NCI-H1694 treated with DMSO at 0.1 percent for 48 hours (cell line): ENCODE results near the gene TBC1D5.
"Not testable (repeated sequence)": the region's sequence is repeated elsewhere in the genome, so short reads cannot be mapped to it uniquely, and the experiment has no call there.

Experiments
- DNase-seq: peaks from one replicate; lab custom pipeline; 2025; lab: John Stamatoyannopoulos, UW

Gene TBC1D5

DNA sequence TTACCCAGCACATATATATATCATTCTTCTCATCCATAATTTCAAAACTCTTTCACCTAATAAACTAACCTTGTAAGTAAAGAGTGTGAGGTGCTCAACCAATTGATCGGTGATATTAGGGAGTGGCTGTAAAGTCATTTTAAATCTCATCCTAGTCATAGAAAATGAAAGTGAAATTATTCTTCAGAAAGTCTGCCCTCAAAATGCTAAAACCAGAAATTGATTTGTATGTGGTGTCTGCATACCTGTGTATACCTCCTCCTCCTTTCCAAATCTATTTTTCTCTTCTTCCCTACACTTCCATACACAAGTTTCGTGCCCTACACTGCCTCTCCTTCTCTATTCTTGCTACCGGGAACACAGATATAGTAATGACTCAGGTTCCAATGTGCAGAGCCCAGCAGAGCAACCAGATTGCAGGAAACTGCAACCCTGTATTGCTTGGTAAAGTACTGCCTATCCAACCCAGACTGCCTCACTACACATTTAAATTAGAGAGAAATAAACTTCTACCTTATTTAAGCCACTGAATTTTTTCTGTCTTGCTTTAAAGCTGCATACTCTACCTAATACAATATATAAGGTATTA lies 7.4 kb upstream of the TBC1D5 start:
- no peak for DNase-seq

DNA sequence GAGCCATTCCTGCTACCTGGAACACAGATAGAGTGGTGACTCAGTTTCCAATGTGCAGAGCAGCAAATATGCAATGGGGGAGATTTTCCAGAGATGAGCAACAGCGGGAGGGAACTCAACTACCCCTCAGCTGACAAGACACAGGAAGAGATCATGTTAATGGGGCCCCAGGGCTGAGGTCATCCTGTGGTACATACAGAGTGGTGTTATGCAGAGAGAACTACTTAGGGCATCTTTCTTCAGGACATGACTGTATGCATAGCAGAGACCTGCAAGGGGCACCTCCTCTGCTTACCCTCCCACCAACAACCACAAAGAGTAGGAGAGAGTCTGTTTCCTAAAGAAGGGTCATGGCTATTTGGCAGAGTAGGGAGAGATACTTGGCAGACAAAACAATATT lies 6.8 kb upstream of the TBC1D5 start:
- DNase-seq: no peak

DNA sequence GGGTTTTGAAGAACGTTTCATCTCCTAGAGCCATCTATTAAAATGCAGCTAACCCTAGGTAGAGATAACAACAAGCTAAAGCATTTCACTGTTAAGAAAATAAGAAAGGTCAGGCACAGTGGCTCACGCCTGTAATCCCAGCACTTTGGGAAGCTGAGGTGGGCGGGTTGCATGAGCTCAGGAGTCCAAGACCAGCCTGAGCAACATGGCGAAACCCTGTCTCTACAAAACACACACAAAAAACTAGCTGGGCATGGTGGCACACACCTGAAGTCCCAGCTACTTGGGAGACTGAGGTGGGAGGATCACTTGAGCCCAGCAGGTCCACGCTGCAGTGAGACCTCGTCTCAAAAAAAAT lies 5.4 kb upstream of the TBC1D5 start:
- DNase-seq: no peak

DNA sequence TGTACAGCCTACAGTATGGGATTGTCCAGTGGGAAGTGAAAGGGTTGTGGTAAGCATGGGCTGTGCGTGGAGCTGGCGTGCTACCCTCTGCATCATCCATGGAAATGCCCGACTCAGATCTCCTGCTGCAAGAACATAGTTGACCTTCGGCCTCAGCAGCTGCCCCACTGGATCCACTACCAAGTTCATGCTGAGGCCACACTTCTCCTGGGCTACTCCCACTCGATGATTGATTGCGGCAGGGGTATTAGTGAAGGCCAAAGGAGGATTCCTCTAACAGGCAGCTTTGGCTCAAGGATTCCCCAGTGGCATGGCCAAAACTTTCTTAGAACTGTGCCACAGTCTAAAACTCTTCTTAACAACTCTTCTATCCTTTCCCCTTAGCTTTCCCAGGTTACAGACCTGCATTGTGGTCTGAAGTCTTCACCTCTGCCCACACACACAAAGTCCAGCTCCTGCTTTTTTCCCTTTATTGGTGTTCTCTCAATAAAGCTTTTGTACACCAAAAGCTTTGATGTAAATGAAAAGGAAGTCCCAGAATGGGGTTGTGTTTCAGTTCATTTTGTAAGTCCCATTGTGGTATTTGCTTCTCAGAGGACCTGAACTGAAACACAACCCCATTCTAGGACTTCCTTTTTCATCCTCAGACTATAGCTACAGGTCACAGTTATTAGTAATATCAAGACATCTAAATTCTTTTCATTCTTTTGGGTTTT lies 4.9 kb upstream of the TBC1D5 start:
- no peak for DNase-seq

DNA sequence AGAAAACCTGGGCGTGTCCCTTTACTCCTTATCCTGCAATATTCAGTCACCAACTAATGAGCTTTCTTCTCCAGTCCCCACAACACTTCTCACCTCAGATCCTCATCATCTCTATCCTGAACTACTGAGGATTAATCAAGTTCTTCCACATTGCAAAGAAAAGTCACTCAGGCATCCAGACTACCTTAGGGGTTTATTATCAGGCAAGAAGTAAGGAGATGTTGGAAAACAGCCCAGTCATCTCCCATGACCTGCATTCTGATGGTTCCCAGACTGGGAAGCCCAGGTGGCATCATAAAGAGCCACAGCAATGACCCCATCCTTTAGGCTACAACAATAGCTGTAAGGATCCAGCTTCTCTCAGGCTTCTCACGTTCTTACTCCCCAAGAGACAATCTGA lies 3.5 kb upstream of the TBC1D5 start:
- no peak for DNase-seq

DNA sequence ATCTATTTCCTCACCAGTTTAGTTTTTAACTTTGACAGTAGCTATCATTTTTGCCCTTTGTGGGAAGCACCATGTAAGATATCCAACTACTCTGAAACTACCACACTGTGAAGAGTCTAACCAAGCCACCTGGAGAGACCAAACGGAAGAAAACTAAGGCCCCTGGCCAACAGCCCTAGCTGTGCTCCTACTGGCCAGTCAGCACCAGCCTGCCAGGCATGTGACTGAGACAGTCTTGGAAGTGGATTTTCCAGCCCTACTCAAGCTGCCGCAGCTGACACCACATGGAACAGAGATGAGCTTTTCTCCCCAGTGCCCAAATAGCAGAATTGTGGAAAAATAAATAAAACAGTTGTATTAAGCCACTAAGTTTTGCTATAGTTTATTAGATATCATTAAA lies 2.9 kb upstream of the TBC1D5 start:
- no peak for DNase-seq

DNA sequence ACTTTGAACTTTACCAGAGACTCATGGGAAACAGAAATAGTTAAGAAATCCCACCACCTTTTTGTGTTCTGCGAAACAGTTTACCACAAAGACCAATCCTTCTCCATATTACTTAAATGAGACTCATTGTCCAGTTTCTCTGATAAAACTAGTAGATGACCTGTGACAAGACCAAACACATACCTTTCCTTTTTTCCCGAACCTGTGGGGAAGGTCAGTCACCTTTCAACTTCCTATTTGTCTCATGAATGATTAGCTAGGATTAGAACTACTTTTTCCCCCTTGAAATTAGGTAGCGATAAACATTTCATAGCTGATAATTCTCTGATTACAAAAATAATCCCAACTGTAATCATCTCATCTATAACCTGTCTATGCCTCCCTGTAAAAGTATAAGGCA lies 2.3 kb upstream of the TBC1D5 start:
- DNase-seq: no peak

DNA sequence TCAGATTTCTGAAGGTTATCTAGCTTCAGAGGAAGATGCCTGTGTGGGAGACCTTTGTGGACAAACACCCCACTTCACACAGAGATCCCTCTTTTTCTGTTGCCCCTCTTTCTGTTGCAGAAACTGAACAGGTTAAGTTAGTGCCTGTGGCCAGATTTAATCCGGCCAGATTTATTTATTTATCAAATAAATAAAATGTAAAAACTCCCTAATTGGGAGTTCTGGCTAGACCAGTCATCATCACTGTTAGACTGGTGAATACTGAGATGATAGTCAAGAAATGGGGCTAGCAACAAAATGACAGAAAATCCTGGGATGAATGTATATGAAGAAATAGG lies 1.2 kb upstream of the TBC1D5 start:
- DNase-seq: no peak

DNA sequence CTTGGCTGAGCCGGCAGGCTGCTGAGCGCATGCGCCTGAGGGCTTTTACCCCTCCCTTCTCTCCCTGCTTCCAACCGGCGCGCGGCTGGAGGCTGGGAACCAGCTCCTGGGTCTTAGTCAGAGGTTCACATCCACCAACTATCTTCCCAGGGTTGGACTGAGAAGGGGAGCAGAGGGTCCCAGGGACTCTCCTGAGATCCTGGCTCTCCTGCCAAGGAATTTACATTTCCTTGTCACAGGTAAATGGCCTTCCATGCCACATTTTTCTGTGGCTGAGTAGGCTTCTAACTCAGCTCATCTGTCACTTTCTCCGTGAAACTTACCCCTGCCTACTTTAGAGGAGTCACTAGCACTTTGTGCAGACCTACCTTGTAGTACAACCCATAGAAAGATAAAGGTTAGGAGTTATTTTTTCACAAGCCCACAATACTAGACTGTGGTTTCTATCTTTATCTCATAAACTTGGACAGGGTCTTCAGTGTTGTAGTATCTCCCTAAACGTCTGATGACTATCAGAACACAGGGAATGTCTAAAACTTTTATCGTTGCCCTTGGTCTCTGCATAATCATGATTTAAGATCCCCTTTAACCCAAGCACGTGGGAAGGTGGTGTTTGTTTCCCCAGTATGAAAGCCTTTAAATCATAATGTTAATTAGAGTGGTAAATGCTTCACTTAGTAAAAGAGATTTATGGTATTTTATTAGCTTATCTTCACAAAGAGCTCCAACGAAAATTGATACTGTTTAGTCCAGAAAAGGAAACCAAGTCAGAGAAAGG lies 638 bp upstream of the TBC1D5 start:
- DNase-seq: no peak

DNA sequence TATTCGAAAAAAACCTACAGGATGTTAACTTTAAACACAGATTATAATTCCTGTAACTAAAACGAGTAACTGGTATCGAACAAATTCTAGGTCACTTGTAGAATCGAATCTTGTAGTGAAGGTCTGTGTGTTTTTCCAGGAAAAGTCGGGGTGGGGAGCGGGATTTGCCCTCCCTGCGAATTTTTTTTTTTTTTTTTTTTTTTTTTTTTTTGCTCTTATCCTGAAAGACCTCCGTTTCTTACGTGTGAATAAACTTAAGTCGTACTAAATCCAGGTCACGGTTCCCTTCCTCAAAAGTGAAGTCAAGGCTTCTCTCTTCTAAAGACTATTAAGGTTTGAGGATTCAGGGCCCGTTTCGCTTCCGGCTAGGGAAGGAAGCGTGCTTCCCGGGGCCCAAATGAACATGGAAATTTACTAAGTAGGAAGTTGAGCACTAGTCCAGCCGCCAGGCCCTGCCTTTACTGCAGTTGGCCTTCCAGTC lies 770 bp downstream of the TBC1D5 start:
- DNase-seq: peak; percentile 7

DNA sequence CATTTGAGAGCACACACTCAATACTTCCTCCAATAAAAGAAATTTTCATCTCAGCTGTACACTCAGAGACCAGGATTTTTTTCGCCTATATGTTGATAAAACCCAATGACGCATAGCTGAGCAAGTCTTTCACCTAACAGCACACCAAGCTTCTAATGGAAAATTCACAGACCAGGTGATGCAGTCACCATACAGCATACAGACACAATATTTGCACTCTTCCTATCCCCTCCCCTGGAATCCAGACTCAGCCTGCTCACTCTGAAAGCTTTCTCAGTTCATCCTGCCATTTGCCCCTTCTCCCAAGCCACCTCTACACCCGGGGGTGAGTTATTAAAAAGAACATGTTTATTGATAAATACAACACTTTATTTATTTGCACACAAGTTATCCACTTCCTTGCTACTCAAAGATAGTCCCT lies 1.7 kb downstream of the TBC1D5 start:
- DNase-seq: no peak

DNA sequence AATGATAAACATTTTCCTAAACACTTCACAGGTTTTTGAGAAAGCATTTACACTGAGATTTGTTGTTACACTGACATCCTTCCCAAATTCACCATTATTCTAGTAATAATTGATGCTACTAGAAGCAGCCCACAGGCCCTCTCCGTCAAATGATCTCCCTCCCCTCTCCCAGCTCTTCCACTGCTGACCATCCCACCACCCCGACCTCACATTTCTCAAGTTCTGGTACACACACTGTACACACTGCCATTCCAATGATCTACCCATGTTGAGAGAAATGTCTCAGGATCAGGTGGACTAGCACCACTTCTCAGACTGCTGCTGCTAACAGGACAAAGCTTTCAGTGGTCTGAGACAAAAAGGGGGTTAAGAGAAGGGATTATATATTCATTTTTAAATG lies 3.5 kb downstream of the TBC1D5 start:
- DNase-seq: no peak

DNA sequence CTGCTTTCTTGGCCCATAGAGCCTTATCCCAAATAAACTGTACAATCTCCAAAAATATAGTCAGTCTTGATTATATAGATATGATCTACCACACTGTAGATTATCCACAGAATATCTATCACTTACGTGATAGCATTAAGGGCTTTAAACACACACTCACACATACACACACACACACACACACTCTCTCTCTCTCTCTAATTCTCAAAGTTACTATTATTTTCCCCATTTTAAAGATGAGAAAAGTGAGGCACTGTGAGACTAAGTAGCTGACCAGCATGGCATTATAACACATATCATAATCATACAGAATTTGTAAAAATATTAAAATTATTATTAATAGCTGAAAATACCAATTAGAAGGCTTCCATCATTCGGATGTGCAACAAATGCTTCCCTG lies 4.2 kb downstream of the TBC1D5 start:
- DNase-seq: no peak

DNA sequence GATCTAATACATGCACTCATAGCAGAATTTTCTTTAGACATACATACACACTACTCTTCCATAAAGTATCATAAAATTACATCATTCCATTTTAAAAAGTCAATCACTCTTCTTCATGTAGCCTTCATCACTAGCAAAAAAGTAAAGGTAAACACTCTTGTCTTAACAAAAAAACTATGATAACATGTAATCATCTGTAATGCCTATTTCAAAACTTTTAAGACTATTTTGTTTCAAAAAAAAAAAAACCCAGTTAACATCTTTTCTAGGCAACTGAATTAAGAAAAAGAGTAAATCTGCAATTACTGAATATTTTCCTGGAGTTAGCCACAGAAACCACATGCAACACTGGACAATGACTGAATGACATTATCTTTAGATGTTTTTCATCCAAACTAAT lies 4.8 kb downstream of the TBC1D5 start:
- DNase-seq: no peak

DNA sequence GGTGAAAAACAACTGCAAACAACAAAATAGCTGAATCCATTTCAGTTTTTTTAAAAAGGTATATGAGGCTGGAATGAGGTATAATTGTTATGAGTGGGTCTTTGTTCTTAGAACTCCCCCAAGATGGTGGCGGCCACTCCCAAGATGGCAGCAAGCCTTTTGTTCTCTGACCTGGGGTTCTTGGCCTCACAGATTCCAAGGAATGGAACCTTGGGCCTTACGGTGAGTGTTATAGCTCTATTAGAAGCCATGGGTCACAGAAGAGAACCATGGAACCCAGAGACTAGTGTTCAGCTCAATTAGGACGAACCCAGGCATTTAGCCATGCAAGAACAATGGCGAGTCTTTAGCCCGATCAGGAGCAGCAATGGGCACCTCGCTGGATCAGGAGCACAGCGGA lies 7.1 kb downstream of the TBC1D5 start:
- DNase-seq: not testable (repeated sequence)

DNA sequence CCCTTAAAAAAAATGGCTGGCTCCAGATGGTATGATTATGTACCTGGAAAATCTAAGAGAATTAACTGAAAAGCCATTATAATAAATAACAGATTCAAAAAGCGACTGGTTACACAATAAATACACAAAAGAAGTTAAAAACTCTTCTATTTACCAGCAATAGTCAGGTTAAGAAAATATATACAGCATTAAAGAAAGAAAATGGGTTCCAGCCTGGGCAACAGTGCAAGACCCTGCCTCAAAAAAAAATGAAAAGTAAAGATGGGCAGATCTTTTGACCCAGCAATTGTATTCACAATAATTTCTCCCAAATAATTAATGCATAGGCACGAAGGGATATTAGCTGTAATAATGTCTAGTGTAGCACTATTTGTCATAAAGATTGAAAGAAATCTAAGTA lies 8.7 kb downstream of the TBC1D5 start:
- no peak for DNase-seq

DNA sequence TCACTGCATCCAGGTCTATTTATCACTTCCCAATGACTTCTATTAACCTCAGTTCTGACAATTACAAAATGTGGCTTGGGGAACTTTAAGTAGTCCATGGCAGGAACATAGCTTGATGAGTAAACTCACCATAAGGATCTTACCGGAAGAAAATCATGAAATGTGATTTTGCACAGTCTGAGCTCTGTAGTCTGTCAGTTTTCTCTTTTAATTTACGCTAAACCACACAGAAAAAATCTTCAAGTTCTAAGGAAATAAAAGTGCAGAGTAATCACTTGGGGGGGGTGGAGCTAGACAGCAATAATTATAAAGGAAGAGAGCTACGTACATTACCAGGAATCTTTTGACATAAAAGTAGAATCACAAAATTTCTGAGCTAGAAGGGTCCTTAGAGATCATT lies 9.2 kb downstream of the TBC1D5 start:
- no peak for DNase-seq

DNA sequence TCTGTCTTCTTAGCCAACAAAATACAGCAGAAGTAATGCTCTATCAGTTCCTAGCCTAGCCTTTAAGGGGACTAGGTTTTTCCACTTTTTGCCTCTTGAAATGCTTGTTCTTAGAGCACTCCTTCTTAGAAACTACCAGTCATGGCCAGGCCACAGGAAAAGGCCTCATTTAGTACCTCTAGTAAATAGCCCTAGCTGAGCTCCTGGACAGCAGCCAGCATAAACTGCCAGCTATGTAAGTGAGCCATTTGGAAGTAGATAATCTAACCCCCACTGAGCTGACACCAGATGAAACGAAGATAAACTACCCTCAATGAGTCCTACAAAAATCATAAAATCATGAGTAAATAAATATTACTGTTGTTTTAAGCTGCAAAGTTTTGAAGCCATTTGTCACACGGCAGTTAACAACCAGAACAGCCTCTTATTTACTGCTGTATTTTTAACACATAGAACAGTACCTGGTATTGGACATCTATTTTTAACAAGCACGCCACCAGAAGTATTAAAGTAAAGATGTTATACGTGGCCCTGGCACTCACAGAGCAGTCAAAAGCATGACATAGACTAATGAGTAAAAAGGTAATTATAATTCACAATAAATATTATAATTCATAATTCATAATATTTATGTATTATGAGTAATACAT lies 12.0 kb downstream of the TBC1D5 start:
- DNase-seq: no peak

DNA sequence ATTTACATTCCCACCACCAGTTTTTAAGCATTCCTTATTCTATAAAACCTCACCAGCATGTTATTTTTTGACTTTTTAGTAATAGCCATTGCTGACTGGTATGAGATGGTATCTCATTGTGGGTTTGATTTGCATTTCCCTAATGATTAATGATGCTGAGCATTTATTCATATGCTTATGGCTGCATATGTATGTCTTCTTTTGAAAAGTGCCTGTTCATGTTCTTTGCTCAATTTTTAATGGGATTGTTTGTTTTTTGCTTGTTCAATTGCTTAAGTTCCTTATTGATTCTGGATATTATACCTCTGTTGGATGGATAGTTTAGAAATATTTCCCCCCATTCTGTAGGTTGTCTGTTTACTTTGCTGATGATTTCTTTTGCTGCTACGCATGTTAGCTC lies 16.1 kb downstream of the TBC1D5 start:
- DNase-seq: no peak

DNA sequence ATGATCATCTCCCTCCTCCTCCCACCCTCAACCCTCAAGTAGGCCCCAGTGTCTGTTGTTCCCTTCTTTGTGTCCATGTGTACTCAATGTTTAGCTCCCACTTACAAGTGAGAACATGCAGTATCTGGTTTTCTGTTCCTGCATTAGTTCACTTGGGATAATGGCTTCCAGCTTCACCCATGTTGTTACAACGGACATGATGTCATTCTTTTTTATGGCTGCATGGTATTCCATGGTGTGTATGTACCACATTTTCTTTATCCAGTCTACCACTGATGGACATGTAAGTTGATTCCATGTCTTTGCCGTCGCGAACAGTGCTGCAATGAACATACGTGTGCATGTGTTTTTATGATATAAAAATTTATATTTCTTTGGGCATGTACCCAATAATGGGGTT lies 16.6 kb downstream of the TBC1D5 start:
- not testable (repeated sequence) for DNase-seq

DNA sequence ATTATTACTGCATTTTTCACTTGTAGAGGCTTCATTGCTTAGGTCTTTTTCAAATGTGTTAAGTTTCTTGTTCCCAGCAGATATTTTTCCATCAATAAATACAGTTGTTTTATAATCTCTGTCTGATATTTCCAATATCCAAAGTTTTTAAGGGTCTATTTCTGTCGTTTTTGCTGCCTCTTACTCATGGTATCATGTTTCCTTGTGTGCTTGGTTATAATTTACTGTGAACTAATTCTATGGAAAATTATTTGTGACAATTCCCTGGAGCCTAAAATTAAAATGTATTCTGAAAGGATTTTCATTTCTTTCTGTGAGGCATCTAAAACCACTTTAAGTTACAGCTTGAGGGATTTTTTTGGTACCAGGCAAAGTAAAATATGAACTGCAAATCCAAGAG lies 17.5 kb downstream of the TBC1D5 start:
- no peak for DNase-seq

DNA sequence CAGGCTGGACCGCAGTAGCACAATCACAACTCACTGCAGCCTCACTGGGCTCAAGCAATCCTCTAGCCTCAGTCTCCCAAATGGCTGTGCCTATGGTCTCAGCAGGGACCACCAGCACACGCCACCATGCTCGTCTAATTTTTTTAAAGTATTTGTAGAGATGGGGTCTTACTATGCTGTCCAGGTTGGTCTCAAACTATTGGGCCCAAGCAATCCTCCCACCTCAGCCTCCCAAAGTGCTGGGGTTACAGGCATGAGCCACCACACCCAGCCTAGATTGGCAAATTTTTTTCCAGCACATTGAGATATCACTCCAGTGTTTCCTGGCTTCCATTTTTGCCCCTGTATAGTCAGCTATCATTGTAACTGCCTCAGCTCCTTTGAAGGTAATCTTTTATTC lies 18.3 kb downstream of the TBC1D5 start:
- no peak for DNase-seq

DNA sequence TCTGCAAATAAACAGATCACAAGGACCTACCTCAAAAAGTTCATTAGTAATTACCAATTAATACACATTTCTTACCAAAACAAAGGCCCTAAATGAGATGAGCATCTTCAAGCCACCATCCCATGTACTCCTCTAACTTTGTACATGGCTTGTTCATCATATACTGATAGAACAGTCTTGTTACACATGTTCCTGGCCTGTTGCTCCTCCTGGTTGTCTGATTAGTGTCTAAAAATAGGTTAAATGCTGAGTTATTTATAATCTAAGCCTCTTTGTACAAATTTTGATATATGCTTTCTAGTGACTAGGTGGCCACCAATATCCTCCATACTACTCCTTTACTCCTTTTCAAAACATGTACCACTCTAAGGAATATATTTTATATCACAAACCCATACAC lies 25.0 kb downstream of the TBC1D5 start:
- no peak for DNase-seq
